GM19463 (cell line): ENCODE measurements around the gene KCNAB1.
A peak's percentile ranks its signal among the peaks of the same experiment; 100 is the strongest.

ENCODE experiments used
- ATAC-seq: cut with Tn5 transposase; IDR thresholded peaks from one replicate; pipeline ENCODE4 v1.9.1; 2021; ENCODE audit warnings: mild to moderate bottlenecking, moderate library complexity; ENCODE audit not compliant: unreplicated experiment

The KCNAB1 gene

GRCh38 chr3:156305672-156306071, 185.3 kb downstream of the KCNAB1 start:
- ATAC-seq: no peak

- ATAC-seq: no peak
These were observed 187.3 kb downstream of the KCNAB1 start for GRCh38 chr3:156307704-156308103.

- ATAC-seq: no peak
These were observed 191.1 kb downstream of the KCNAB1 start for GRCh38 chr3:156311431-156311830.

- no peak for ATAC-seq
These were observed 191.6 kb downstream of the KCNAB1 start for GRCh38 chr3:156311930-156312329.

GRCh38 chr3:156316076-156316475, 195.7 kb downstream of the KCNAB1 start:
- no peak for ATAC-seq

GRCh38 chr3:156317462-156318074, 197.2 kb downstream of the KCNAB1 start:
- ATAC-seq: no peak

GRCh38 chr3:156321945-156322344, 201.6 kb downstream of the KCNAB1 start:
- no peak for ATAC-seq

GRCh38 chr3:156323466-156323865, 203.1 kb downstream of the KCNAB1 start:
- ATAC-seq: no peak

GRCh38 chr3:156330415-156330814, 210.0 kb downstream of the KCNAB1 start:
- no peak for ATAC-seq

- no peak for ATAC-seq
These were observed 211.9 kb downstream of the KCNAB1 start for GRCh38 chr3:156332304-156332703.

- ATAC-seq: no peak
These were observed 214.6 kb downstream of the KCNAB1 start for GRCh38 chr3:156334841-156335545.

GRCh38 chr3:156339491-156339890, 219.1 kb downstream of the KCNAB1 start:
- no peak for ATAC-seq

- ATAC-seq: no peak
These were observed 221.0 kb downstream of the KCNAB1 start for GRCh38 chr3:156341332-156341731.

GRCh38 chr3:156341831-156342416, 221.5 kb downstream of the KCNAB1 start:
- peak; percentile 99 for ATAC-seq

GRCh38 chr3:156344215-156344614, 223.8 kb downstream of the KCNAB1 start:
- ATAC-seq: no peak

GRCh38 chr3:156349111-156349510, 228.7 kb downstream of the KCNAB1 start:
- ATAC-seq: no peak

GRCh38 chr3:156349978-156350377, 229.6 kb downstream of the KCNAB1 start:
- no peak for ATAC-seq

GRCh38 chr3:156350781-156351180, 230.4 kb downstream of the KCNAB1 start:
- ATAC-seq: no peak

- ATAC-seq: no peak
These were observed 231.4 kb downstream of the KCNAB1 start for GRCh38 chr3:156351783-156352182.

GRCh38 chr3:156352728-156353127, 232.3 kb downstream of the KCNAB1 start:
- no peak for ATAC-seq

GRCh38 chr3:156353563-156353962, 233.2 kb downstream of the KCNAB1 start:
- no peak for ATAC-seq
